AG04449 (cell line): Measurements from ENCODE around the gene PDE4B.
"Not testable (repeated sequence)": the region's sequence is repeated elsewhere in the genome, so short reads cannot be mapped to it uniquely, and the experiment has no call there.

Experiments used
- CTCF ChIA-PET: fragments of 350-600 bp; formaldehyde crosslinking; extraction: SDS; loops from one replicate; lab custom pipeline; 2021; ENCODE audit warnings: antibody characterized with exemption; lab: Yijun Ruan, JAX
- POLR2A ChIA-PET: fragments of 400-600, 350-600 bp; formaldehyde crosslinking; extraction: SDS; loops from one replicate; lab custom pipeline; 2020; ENCODE audit warnings: antibody characterized with exemption, inconsistent platforms; lab: Yijun Ruan, JAX
- DNase-seq: peaks from one replicate; pipeline ENCODE4 v3.0.0-alpha.2; 2010; ENCODE audit warnings: low read depth, low spot score
- H3K4me3 ChIP-seq: 2 replicates; pipeline ENCODE4 v1.5.1; 2011; ENCODE audit warnings: low read depth, mild to moderate bottlenecking, control low read depth, low read length
- CTCF ChIP-seq: IDR thresholded peaks from one replicate; pipeline ENCODE4 v1.5.1; 2011; ENCODE audit warnings: mild to moderate bottlenecking, moderate library complexity, low read length, control low read depth, inconsistent platforms; ENCODE audit not compliant: insufficient read depth; ENCODE audit errors: missing control alignments

Gene PDE4B

GRCh38 chr1:65958561-65959350 lies 166.1 kb downstream of the PDE4B start:
- ChIA-PET POLR2A (no interaction called here), CTCF (interaction anchor here (0.8 to 11.1 kb wide), 34 partner anchors 9 to 547 kb away, joined by 3 to 401 read pairs (median 4); no protein-coding TSS in a partner anchor)
- no peak overlapping the region for H3K4me3 ChIP-seq
- peak; percentile 23 for TF ChIP-seq CTCF
- DNase-seq = no peak

GRCh38 chr1:65959896-65960567 lies 167.3 kb downstream of the PDE4B start:
- ChIA-PET CTCF (interaction anchor here (0.8 to 11.1 kb wide), 25 partner anchors 8 to 548 kb away, joined by 3 to 401 read pairs (median 4); no protein-coding TSS in a partner anchor), POLR2A (no interaction called here)
- TF ChIP-seq CTCF = no peak
- no peak overlapping the region for H3K4me3 ChIP-seq
- no peak for DNase-seq

DNA sequence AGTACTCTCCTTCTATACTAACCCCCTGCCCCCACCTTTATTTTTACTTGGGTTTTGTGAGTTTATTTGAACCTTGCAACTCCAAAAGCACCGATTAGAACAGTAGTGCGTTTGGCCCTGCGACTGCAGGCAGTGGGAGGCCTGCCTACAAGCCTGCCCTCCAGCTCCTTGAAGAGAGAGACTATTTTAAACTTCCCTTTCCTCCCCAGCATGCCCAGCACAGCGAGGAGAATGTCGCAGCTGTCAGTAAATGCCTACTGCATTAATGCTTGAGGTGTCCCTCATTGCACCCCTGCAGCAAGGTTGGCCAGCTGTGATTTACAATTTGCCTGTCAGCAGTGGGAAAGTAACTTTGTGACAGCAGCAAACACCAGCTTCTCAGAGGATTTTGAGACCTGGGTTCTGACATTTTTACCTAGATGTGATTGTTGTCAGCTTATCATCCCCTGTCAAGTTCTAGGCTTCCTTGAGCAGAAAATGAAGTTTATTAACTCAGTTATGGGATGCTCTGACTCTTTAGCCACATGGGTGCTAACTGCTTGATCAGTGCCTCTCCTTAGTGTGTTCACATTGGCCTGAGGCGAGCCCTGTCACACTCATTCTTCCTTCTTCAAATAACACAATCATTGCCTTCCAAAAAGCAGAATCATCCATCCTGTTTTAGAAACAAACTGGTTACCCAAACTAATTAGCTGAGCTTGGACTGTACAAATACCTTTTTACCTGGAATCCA lies 170.6 kb downstream of the PDE4B start:
- CTCF ChIA-PET = interaction anchor here (1.2 to 11.1 kb wide), 4 partner anchors 10 to 541 kb away, joined by 3 to 401 read pairs (median 40); no protein-coding TSS in a partner anchor
- H3K4me3 ChIP-seq = no peak overlapping the region
- TF ChIP-seq CTCF = no peak
- DNase-seq = no peak
- POLR2A ChIA-PET = no interaction called here

- CTCF ChIA-PET = interaction anchor here (6.4 to 11.1 kb wide), 2 partner anchors 279 to 482 kb away, joined by 77 to 401 read pairs; no protein-coding TSS in a partner anchor
- POLR2A ChIA-PET = no interaction called here
- no peak overlapping the region for H3K4me3 ChIP-seq
- no peak for TF ChIP-seq CTCF
- DNase-seq = no peak
Observed at GRCh38 chr1:65964123-65964522, 171.4 kb downstream of the PDE4B start.

DNA sequence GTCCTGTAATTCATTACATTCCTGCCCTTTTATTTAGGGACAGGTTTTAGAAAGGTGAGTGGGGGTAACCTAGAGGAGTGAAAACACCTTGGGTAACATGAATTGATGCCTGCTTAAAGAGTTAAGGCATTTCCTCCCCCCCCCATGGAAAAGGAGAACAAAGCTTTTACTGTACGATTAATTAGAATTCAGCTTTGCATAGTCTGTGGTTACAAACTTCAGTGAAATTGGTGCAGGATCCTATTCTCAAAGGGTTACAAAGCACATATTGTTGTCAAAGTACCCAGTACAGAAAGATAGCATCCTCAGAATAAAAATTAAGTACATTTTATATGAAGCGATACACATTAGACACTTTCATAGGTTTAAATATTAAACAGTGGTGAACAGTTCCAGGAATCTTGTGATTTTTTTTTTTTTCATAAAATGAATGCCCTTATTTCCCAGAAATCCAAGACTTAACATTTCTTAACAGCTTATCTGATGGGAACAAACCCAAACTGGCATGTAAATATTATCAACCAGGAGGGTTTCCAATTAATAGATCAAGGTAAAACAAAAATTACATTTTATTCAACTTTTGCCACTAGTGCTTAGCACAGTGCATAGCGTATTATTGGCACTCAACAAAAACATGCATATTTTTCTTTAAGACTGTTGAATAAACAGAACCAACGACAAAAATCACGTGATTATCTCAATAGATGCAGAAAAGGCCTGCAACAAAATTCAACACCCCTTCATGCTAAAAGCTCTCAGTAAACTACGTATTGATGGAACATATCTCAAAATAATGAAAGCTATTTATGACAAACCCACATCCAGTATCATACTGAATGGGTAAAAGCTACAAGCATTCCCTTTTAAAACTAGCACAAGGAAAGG lies 172.7 kb downstream of the PDE4B start:
- TF ChIP-seq CTCF = no peak
- no peak overlapping the region for H3K4me3 ChIP-seq
- ChIA-PET POLR2A (no interaction called here), CTCF (interaction anchor here (1.0 to 11.1 kb wide), 3 partner anchors 9 to 481 kb away, joined by 4 to 401 read pairs (median 77); no protein-coding TSS in a partner anchor)
- no peak for DNase-seq

DNA sequence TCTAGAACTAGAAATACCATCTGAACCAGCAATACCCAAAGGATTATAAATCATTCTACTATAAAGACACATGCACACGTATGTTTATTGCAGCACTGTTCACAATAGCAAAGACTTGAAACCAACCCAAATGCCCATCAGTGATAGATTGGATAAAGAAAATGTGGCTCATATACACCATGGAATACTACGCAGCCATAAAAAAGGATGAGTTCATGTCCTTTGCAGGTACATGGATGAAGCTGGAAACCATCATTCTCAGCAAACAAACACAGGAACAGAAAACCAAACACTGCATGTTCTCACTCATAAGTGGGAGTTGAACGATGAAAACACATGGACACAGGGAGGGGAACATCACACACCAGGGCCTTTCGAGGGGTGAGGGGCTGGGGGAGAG lies 174.8 kb downstream of the PDE4B start:
- H3K4me3 ChIP-seq, POLR2A ChIA-PET, DNase-seq: not testable (repeated sequence)
- CTCF ChIA-PET = interaction anchor here (1.0 to 11.1 kb wide), 2 partner anchors 8 to 275 kb away, joined by 4 to 401 read pairs; no protein-coding TSS in a partner anchor
